Mucosa of gallbladder (tissue), 1 donor: ENCODE results near the gene ITGA1. TPM values are rescaled to one million over a fixed set of nuclear protein-coding genes. Genes with fewer than 3 reads are reported as not detected.
A peak's percentile ranks its signal among the peaks of the same experiment; 100 is the strongest.
"Not testable (repeated sequence)": the region's sequence is repeated elsewhere in the genome, so short reads cannot be mapped to it uniquely, and the experiment has no call there.

Experiments
- DNase-seq: peaks from one replicate; pipeline ENCODE4 v3.0.0-alpha.2; 2020; ENCODE audit warnings: low spot score
- total RNA-seq: library from RNA; stranded (reverse); gene quantifications from one replicate; pipeline ENCODE4 v1.2.1, GENCODE V29; 2021
- donor health status: DM: no; HTN: no; CAD: no.

Gene ITGA1
- total RNA-seq, 1 donor from 2014 or later = 67.1 TPM

- DNase-seq = no peak
Measured at GRCh38 chr5:52956014-52956413, 168.3 kb downstream of the ITGA1 start.

GRCh38 chr5:52956915-52957747, 169.4 kb downstream of the ITGA1 start:
- DNase-seq = no peak

GRCh38 chr5:52961274-52961681, 173.6 kb downstream of the ITGA1 start:
- no peak for DNase-seq

- no peak for DNase-seq
Measured at GRCh38 chr5:52963636-52964035, 175.9 kb downstream of the ITGA1 start.

GRCh38 chr5:52964138-52964537, 176.4 kb downstream of the ITGA1 start:
- DNase-seq = no peak

GRCh38 chr5:52976157-52976556, 188.4 kb downstream of the ITGA1 start:
- DNase-seq = not testable (repeated sequence)

- no peak for DNase-seq
Measured at GRCh38 chr5:52977264-52977897, 189.7 kb downstream of the ITGA1 start.

GRCh38 chr5:52981507-52981906, 193.8 kb downstream of the ITGA1 start:
- DNase-seq = no peak

- DNase-seq = no peak
Measured at GRCh38 chr5:52983731-52984636, 196.3 kb downstream of the ITGA1 start.

GRCh38 chr5:52985306-52985705, 197.6 kb downstream of the ITGA1 start:
- DNase-seq = no peak

GRCh38 chr5:52987711-52988331, 200.1 kb downstream of the ITGA1 start:
- DNase-seq = no peak

- no peak for DNase-seq
Measured at GRCh38 chr5:52988335-52989024, 200.8 kb downstream of the ITGA1 start.

- DNase-seq = peak; percentile 38
Measured at GRCh38 chr5:52989025-52989780, 201.5 kb downstream of the ITGA1 start, which contains the start of gene ITGA2. ITGA2 (plus strand) TSS chr5:52989352; CDS start chr5:52989469, 117 bp downstream.

GRCh38 chr5:52989781-52990527, 202.2 kb downstream of the ITGA1 start:
- peak; percentile 31 for DNase-seq

GRCh38 chr5:52990528-52990925, 202.8 kb downstream of the ITGA1 start:
- DNase-seq = no peak

GRCh38 chr5:52993367-52993766, 205.7 kb downstream of the ITGA1 start:
- no peak for DNase-seq

- DNase-seq = no peak
Measured at GRCh38 chr5:52994266-52994665, 206.6 kb downstream of the ITGA1 start.

GRCh38 chr5:52995095-52995494, 207.4 kb downstream of the ITGA1 start:
- DNase-seq = no peak

- DNase-seq = no peak
Measured at GRCh38 chr5:52995914-52996313, 208.2 kb downstream of the ITGA1 start.
